Left lobe of liver (tissue), 2 donors: ENCODE measurements around the gene SCFD2. TPM values are rescaled to one million over a fixed set of nuclear protein-coding genes. Genes with fewer than 3 reads are reported as not detected.

Source experiments
- ATAC-seq: fragments of 200-7000 bp; cut with Tn5 transposase; one replicate; pipeline ENCODE4 v1.9.1; 2020; ENCODE audit warnings: mild to moderate bottlenecking, moderate library complexity
- DNase-seq: peaks from one replicate; pipeline ENCODE4 v3.0.0-alpha.2; 2020; ENCODE audit warnings: low spot score
- total RNA-seq: library from RNA; stranded (reverse); gene quantifications from one replicate; pipeline ENCODE4 v1.2.1, GENCODE V29; 2021
- donor health status: DM: no; HTN: no; CAD: no; lungs with moderate emphysema.
- donor health status: DM: no; HTN: yes; CAD: no.

Gene SCFD2
- total RNA-seq, 1 donor from 2014 or later: 9.4 TPM

DNA sequence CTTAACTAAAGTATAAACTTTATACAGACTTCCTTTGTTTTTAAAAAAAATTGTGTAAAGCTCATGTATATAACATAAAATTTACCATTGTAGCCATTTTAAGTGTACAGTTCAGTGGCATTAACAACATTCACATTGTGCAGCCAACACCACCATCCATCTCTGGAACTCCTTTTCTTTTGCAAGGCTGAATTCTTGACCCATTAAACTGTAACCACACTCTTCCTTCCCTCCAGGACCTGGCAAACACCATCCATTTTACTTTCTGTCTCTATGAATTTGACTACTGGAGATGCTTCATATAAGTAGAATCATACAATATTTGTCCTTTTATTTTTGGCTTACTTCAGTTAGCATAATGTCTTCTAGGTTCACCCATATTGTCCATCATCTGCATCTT is 399.1 kb downstream of the SCFD2 start:
- ATAC-seq (no peak), DNase-seq (no peak)

DNA sequence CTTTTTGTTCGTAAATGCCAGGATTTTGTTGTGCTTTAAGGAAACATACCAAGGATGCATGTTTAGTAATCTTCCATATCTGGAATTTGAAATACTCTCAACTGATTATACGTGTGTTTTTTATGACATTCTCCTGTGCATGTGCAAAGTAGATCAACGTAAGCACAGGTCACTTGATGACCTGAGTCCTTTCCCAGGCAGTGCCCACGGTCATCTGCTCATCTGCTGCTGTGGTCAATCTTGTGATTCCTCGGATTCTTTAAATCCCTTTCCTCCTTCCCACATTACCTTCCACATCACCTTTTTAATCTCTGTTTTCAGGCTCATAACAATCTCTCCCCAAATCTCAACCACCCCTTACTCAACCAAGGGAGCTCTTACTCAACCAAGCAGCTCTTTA is 399.7 kb downstream of the SCFD2 start:
- DNase-seq (no peak), ATAC-seq (no peak)

DNA sequence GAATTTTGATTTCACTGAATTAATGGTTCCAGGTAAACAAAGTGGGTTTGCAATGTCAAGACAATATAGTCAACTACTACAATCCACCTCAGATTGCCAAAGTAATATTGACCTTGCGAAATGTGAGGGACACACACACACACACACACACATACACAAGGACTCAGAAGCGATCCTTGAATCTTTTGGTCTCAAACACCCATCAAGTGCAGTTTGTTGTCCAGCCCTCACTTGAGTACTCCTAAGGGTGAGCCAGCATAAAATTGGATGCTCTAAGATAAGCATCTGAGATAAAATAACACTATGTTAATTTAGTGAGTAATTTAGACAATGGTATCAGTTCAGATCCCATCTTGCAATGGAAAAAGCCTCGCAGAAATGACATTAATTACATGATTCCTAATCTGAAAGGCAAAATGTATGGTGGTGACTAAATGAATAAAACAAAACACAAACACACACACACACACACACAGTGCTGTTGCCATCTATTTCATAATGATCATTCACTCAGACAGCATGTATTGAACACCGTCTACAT is 401.2 kb downstream of the SCFD2 start:
- ATAC-seq: no peak
- no peak for DNase-seq

DNA sequence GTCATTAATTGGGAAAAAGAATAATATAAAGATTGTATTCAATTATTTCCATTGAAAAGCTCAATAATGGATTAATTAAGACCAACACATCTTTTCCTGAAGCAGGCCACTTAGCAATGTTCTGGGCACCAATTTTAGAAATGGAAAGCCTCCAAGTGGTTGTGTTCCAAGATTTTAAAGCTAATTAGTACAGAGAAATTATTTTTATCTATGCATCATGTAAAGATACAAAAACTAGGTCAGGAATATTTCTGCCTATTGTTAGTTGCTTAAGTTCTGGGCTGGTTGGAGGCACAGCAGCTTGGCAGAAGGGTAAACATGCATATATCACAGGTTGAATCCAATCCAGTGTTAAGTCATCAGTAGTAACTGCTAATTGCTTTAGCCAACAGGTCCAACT is 401.9 kb downstream of the SCFD2 start:
- DNase-seq (no peak), ATAC-seq (no peak)

DNA sequence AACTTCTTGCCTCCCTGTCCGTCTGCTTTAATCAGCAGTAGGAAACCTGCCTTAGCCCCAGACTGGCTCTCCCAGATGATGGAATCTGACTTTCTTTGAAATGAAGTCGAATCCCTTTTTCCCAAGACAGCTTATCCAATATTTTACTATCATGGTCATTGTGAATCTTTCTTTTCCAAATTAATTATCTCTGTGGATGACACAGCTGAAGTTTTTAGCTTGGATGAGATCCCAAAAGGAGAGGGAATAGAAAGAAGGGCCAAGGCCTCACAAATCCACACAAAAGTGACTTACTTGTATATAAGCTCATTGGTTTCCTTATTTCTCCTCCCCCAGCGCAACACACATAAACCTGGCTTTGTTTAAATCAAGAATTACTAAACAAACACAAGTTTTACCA is 403.1 kb downstream of the SCFD2 start:
- no peak for DNase-seq
- no peak for ATAC-seq

DNA sequence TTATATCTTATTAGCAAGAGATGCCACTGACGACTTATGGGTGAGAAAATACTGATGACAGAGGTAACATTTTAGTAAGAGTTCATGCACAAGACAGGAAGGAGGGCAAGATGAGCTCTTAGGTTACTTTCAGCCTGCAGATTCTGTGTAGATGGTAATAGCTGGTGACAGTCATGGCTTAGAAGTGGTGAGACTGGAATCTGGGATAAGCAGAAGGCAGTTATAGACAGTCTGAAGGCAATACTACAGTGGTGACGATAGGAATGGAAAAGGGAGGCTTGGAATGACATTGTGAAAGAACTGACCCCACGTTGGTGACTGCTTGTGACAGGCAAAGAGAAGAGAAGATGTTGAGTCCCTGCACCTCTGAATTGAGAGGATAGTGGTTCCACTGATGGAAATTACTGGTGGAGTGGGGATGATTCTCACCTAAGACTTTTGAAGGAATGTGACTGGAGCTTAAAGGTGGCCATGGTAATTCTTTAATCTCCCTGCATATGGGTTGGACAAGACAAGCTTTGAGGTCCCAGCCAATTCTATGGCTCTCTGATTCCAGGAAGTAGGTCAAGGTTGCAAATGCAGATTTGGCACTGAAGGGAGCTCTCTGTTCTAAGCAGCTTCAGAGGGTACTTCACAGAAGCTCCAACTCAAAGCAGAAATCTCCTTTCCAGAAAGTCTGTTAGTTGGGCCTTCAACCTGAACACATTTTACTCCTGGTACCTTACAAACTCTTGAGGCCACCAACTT is 404.0 kb downstream of the SCFD2 start:
- DNase-seq (no peak), ATAC-seq (no peak)

DNA sequence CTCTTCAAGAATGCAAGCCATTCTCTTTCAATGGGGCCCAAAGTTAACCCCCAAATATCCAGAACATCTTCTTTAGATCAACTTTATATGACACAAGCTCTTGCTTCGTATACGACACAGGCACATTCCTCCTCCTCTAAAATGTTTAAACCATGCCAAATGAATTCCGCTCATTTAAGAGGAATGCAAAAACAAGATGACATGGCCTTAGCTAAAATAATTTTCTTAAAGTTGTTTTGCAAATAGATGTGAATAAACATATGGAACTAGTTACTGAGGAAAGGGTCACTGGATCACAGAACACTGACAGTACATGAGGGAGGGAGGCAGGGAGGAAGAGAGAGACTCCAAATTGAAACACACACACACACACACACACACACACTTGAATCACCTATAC is 406.3 kb downstream of the SCFD2 start:
- DNase-seq (no peak), ATAC-seq (no peak)

DNA sequence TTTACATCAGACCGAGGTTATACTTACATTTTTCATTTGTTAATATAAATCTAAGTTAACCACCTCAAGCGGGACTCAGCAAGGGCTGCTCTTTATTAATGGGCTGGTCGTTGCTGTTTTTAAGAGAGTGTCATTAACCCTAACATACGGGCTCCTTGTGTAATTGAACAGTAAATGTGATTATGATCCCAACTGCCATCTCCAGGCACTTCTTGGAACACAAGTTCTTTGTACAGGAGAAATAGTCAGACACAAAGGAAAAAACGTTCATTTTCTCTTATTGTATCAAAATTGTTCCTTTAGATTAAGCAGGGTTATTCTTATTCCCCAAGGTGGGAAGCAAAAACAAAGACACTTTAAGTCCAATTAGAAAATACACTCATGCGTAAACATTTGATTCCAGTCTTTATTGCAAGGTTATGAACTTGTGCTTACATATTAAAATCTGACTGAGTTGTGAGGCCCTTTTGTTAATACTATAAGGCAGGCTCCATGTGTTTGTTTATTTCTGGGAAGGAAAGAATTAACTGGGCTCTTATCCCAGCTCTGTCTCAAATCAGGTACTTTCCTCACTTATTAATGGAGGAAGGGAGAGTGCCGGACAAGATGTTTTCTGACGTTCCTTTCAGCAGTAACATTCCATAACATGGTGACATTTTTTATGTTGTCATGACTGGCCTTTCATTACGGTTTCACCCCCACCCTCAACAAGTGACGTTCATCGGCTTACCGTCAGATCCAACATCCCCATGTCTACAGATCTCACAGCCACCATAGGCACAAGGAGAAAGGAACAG is 407.8 kb downstream of the SCFD2 start:
- no peak for ATAC-seq
- no peak for DNase-seq

DNA sequence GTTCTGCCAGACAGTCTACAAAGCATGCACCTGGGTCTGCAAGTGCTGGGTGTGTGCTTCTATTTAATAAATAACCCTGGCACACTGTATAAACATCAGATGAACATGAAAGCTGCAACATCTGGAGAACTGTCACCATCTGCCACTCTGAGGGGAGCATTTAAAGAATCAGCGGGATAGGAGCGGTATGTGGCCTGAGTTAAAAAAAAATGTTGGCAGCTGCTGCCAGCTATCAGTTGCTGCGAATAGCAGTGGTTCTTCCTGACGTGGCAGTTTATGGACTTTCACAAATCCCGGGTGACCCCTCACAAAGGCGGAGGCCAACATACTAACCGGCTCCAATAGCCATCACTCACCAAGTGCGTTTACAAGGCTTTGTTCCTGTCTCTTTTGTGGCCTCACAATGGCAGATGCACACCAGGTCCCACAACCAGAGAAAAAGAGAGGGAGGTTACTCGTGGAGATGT is 408.6 kb downstream of the SCFD2 start:
- ATAC-seq (no peak), DNase-seq (no peak)

DNA sequence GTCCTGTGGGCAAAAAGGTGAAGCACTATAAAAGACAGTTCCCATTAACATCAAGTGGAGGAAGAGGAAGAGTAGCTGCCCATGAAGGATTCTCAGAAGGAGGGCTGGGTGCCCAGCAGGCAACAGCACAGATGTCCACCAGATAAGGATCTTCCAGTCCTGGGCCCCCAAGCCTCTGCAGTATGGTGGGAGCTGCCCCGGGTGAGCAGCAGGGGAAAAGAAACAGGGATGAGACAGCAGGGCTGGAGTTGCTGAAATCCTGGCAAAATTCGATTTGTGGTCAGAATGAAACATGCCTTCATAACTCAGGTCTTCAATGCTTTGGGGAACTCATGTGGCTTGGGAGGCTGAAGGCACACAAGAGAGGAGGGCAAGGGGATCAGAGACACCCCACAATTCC is 409.2 kb downstream of the SCFD2 start:
- ATAC-seq (no peak), DNase-seq (no peak)

DNA sequence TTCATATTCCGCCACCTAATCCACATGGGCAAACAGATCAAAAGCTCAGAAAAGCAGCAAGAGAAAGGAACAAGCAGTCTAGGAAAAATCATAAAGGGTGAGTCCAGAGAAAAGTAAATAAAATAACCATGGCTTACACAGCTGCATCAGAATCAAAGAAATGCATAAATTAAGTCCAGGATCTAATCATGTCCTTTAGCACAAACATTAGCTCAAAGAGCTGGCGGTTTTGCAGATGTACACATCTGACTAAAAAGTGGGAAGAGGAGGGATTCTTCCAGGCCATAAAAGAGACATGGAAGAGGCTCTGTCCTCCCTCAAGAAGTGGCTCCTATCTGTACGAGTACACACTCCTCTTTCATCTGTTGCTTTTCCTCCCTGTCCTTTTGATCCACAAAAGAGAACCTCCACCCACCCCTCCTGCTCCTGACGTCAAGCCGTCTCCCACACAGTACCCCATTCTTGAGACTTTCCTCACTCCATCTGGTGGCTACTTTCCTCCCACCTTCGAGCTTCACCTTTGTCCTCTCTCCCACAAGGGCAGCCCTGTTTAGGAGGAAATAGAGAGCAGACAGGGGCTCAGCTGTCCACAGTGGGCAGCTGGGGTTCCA is 411.2 kb downstream of the SCFD2 start:
- no peak for DNase-seq
- no peak for ATAC-seq

DNA sequence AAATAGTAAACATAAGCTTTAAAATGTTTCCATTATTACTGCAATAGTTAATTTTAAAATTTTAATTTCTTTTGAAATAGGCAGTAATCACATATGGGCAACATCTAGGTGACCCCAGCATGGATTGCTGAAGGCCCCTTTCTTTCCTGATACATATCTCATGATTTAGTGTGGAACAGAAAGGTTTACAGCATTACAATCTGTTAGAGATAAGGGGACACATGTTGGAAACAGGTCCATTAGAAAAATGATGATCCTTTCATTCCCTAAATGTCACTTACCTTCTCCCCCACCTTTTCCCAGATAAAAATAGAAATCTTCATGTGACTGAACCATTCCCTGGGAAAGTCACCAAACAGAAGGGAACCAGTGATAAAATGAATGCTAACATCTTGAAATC is 413.3 kb downstream of the SCFD2 start:
- DNase-seq (no peak), ATAC-seq (no peak)

DNA sequence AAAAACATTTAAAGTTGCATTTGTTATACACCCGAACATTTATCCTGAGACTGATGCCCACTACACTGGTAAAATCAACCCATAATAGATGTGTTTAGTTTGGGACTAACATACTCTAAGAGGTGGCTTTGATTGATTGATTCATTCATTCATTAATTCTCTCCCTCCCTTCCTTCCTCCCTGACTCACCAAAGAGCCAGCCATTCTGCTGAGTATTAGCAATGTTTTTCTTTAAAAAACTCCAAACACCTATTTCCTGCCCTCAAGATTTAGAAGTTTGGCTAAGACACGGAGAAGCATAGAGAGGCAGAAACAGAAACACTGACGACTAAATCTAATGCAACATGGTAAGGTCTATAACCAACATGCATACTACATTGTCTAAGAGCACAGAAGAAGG is 414.8 kb downstream of the SCFD2 start:
- ATAC-seq: no peak
- DNase-seq: no peak

DNA sequence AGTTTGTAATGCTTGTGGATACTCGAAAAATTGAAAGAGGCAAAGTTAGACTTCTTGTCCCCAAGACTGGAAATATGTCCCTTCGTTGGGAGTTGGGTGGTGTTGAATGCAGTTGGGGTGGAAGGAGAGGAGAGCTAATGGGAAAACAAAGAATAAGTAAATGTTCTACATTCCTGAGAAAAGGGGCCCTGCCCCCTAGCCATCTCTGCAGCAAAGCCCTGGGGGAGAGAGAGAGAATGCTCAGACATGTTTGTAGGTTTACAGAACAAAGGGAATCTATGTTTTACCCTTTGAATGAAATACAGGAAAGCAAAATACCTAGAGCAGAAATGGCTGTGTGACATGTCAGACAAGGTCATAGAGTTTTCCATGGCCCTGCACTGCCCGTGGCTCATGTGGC is 415.6 kb downstream of the SCFD2 start:
- ATAC-seq (no peak), DNase-seq (no peak)

DNA sequence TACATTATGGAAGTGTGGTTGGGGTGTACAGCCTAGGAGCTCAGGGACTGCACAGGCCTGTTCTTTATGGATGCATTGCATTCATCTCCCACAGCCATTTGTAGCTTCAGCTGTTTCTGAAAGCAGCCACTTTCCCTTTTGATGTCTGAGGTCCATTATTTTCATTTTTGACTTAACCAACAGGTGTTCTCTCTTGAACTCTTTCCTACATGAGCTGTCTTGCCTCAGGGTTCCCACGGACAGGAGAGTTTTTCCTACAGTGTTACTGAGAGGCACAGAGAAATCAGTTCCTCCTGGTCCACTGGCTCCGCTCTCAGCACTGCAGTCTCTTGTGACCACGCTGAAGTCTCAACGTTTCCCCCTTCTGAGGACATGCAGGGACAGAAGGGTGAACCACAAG is 416.5 kb downstream of the SCFD2 start:
- ATAC-seq: no peak
- DNase-seq: no peak

DNA sequence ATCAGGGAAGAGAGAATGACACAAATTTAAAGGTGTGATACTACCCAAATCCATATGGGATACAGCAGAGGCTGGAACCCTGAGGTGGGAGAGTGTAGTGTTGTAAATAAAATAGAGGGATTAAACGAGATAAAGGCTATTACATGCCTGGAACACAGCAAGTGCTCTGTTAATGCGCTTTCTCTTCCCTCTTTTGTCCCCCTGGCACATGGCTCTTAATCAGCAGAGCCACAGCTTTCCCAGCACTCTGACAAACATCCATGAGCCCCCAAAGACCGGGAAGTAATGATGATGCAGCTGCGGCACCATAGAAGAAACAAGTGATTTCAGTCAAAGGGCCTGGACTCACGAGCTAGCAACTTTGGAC is 417.8 kb downstream of the SCFD2 start:
- DNase-seq (no peak), ATAC-seq (no peak)

DNA sequence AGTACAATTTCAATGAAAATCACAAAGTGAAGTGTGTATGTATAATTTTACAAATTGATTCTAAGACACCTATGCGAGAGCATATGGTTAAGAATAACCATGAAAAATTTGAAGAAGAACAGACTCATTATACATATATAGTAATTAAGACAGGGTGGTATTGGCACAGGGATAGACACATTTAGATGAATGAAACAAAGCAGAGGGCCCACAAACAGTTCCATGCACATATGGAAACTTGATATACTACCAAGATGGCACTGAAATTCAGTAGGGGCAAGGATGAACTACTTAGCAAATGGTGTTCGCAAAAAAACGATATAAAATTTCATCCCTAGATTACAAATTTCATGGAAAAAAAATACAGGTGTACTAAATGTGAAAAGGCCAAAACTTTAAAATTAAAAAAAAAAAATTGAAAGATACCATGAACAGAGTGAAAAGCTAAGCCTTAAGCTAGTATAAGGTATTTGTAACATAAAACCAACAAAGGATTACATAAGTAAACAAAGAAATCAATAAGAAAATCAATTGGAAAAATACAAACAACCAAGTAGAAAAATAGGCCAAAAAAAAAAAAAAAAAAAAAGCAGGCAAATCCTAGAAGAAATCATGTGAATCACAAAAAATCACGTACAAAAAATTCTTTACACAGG is 418.3 kb downstream of the SCFD2 start:
- ATAC-seq (no peak), DNase-seq (no peak)

DNA sequence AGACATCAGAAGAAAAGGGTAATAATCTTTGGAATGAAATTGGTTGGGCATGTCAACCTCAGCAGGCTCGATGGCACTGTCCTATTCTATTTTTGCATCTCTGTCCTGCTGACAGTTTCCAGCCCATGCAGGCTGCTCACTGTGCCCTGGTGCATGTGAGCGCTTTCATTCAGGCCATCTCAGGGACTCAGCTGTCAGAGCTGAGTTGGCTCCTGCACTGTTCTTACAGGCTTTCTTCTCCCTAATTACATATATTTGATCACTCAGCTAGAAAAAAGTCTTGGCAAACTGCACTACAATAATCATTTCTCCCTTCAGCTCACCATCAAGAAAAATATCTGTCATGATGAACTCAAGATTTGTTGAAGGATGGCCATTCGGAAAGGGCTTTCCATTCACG is 419.0 kb downstream of the SCFD2 start:
- no peak for ATAC-seq
- no peak for DNase-seq

DNA sequence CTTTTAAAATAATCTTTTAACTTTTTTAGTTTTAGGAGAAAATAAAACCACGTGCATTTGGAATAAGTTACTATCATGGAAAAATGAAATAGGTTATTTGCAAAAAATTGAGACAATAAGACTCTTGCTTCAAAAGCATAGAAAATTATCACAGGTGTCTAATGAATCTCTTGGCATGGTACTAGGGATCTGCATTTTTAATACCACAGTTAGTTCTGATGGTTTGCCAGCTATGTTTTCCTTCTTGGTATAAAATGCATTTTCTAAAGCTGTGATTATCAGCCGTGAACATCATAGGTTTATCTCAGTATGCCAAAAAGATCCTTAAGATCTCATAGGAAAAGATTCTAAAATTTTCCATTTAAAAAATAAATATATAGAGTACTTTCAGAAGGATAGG is 419.9 kb downstream of the SCFD2 start:
- DNase-seq (no peak), ATAC-seq (no peak)

DNA sequence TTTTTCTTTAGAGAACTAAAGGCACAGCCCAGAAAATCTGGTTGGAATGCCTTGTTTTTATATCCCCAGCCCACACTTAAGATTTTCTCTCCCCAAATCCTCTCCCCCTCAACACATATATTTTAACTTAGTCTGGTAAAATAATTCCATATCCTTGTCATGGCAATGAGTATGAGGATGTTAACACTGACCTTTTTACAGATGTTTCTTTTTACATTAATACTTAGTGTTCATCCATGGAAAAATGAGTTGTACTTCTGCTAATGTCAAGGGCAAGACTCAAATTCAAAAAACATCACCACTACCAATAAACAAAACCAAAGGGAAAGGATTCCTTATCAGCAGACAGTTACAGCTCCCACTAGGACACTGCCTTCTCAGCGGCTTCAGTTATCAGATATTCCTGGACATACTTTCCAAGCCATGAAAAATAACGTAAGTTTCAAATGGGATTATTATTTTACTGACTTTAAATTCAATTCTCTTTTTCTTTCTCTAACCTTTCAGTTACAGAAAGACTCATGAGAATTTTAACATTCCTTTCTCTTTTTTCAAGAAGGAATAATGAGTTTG is 420.4 kb downstream of the SCFD2 start:
- no peak for DNase-seq

DNA sequence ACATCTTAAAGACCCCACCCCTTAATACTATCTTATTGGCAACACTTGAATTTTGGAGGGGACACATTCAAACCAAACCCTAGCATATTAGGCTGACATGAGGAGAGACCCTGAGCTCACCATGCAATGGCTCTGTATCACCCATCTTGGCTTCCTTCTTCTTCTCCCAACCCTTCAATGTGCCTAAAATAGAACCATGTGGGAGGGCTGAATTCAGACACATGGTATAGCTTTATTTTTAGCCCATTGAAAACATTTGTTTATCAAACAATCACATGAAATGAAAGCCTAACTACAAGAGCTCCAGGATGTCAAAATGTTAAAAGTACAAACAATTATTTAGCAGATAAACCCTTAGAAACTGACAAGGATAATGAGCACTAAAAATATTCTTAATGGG is 422.2 kb downstream of the SCFD2 start:
- DNase-seq (no peak), ATAC-seq (no peak)

More for the DNA sequence above, 420.4 kb downstream of the SCFD2 start:
- ATAC-seq: no peak
